SK-N-MC (cell line): ENCODE measurements around the gene LYZL4.

Source experiments
- EZH2 ChIP-seq: fragments of 200-600 bp; sonication (generic); IDR thresholded peaks from one replicate; pipeline ENCODE4 v1.6.1; 2017; ENCODE audit warnings: antibody characterized with exemption
- FOXP2 ChIP-seq: optimal IDR thresholded peaks from 2 replicates; pipeline ENCODE3; 2011; ENCODE audit warnings: mild to moderate bottlenecking, moderate library complexity; ENCODE audit not compliant: insufficient read depth; ENCODE audit errors: extremely low read length, control extremely low read depth
- POLR2AphosphoS5 ChIP-seq: IDR thresholded peaks from 2 replicates; pipeline ENCODE4 v1.6.1; 2012; ENCODE audit warnings: mild to moderate bottlenecking, low read depth, low read length, borderline replicate concordance

GRCh38 chr3:42438193-42438592 is 27.8 kb upstream of the LYZL4 start:
- no peak for TF ChIP-seq POLR2AphosphoS5
- TF ChIP-seq EZH2: no peak
- TF ChIP-seq FOXP2: no peak
